ENCODE data around the gene ANO1.

The ANO1 gene

DNA sequence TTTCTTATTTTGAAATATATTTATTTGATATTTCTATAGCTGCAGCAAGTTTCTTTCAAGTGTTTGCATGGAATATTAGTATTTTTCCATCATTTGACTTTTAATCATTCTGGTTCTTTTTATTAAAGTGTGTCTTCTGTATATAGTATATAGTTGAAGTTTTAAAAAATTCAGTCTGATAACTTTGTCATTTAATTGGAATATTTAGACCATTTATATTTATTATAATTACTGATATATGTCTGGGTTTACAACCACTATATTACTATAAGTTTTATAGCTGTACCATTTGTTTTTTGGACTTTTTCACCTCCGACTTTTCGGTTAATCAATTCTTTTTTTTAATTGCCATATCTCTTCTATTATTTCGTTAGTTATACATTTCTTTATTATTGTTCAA is 22.7 kb upstream of the ANO1 start:
- no peak overlapping the region for H3K27ac ChIP-seq
- TF ChIP-seq, protein P1, sequence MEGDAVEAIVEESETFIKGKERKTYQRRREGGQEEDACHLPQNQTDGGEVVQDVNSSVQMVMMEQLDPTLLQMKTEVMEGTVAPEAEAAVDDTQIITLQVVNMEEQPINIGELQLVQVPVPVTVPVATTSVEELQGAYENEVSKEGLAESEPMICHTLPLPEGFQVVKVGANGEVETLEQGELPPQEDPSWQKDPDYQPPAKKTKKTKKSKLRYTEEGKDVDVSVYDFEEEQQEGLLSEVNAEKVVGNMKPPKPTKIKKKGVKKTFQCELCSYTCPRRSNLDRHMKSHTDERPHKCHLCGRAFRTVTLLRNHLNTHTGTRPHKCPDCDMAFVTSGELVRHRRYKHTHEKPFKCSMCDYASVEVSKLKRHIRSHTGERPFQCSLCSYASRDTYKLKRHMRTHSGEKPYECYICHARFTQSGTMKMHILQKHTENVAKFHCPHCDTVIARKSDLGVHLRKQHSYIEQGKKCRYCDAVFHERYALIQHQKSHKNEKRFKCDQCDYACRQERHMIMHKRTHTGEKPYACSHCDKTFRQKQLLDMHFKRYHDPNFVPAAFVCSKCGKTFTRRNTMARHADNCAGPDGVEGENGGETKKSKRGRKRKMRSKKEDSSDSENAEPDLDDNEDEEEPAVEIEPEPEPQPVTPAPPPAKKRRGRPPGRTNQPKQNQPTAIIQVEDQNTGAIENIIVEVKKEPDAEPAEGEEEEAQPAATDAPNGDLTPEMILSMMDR (IDR thresholded peaks at IDR 0.05) = no peak
- TF ChIP-seq ZFX (IDR thresholded peaks at IDR 0.05; ENCODE audit: borderline replicate concordance) = no peak

DNA sequence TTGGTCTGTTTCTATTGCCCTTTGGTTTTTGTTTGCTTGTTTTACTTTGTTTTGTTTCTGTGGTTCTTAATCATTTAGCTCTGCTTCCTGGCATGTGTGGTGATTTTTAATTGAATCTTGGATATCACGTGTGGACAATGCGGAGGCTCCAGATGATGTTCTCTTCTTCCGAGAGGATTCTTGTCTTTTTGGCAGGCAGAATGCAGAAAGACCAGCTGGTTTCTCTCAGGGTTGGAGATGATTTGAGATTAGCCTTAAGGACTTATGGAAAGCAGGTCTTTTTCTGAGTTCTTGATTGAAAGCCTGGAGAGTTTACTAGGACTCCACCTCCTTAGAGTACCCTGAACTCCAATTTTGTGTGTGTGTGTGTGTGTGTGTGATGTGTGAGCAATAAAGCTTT is 21.0 kb upstream of the ANO1 start:
- no peak for TF ChIP-seq ZFX (IDR thresholded peaks at IDR 0.05; ENCODE audit: borderline replicate concordance)
- TF ChIP-seq, protein P1 (IDR thresholded peaks at IDR 0.05) = no peak
- H3K27ac ChIP-seq = no peak overlapping the region

DNA sequence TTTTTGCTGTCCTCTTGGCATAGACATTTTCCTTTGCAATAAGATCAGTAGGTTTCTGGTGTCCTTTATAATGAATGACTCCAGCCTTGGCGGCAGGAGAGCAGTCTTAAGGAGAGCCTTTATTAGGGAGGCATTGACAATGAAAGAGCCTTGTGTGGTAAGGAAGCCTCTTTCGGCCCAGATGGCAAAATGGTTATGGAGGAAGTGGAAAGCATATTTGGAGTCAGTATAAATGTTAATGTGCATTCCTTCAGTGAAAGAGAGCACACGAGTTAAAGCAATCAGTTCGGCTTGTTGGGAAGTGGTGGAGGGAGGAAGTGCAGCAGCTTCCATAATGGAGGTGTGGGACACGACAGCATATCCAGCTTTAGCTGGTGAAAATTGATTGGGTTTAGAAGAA is 18.1 kb upstream of the ANO1 start:
- no peak overlapping the region for H3K27ac ChIP-seq
- TF ChIP-seq, protein P1 (IDR thresholded peaks at IDR 0.05) = no peak
- TF ChIP-seq ZFX (IDR thresholded peaks at IDR 0.05; ENCODE audit: borderline replicate concordance) = no peak

DNA sequence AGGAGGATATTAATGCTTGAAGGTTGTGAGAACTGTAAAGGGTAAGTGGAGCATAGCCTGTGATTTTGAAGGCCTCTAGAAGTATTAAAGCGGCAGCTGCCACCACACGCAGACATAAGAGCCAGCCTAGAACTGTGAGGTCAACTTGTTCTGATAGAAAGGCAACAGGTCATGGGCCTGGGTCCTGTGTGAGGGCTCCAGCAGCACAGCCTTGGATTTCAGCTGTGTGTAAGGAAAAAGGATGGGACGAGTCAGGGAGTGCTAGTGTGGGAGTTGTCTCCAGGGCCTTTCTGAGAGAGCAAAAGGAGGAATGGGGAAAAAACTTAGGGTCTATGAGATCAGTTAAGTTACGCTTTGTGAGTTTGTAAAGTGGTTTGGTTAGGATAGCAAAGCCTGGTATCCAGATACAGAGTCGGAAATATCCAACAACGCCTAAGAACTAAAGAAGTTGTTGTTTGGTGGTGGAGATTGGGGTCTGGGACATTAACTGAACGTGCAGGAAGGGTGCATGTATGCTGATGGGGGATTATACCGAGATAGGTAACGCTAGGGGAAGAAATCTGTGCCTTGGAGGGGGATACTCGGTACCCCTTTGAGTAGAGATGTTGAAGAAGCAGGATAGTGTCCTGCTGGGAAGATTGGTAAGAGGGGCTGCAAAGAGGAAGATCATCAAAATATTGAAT is 17.4 kb upstream of the ANO1 start:
- TF ChIP-seq ZFX (IDR thresholded peaks at IDR 0.05; ENCODE audit: borderline replicate concordance) = no peak
- TF ChIP-seq, protein P1 (IDR thresholded peaks at IDR 0.05) = no peak

DNA sequence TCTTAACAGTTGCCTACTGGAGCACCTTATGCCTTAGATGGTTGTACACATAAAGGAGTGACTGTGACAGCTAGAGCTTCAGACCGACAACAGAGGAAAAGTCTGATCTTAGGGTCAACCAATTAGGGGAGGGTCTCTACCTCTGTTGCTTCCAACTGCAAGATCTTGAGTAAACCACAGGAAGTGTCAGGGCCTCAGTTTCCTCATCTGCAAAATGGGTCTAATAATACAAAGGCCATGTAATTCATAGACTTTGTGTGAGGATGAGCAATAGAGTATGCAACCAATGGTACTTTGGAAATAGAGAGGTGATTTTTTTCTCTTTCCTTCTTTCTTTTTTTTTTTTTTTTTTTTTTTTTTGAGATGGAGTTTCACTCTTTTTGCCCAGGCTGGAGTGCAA is 16.4 kb upstream of the ANO1 start:
- TF ChIP-seq, protein P1 (IDR thresholded peaks at IDR 0.05) = no peak
- no peak for TF ChIP-seq ZFX (IDR thresholded peaks at IDR 0.05; ENCODE audit: borderline replicate concordance)
- H3K27ac ChIP-seq = no peak overlapping the region

More for the DNA sequence above, 17.4 kb upstream of the ANO1 start:
- no peak overlapping the region for H3K27ac ChIP-seq

DNA sequence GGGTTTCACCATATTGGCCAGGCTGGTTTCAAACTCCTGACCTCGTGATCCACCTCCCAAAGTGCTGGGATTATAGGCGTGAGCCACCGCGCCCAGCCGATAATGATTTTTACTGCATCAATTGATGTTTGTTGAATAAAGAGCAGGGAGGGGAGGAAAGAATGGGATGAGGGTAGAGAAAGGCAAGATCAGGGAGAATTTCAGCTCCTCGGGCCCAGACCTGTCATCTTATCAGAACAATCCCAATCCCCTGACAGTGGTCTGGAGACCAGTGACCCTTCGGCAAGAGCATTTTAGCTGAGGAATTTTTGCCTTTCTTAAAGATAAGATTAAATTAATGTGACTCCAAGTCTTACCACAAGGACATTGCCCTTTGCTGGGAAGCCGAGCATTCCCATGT is 15.0 kb upstream of the ANO1 start:
- no peak overlapping the region for H3K27ac ChIP-seq
- TF ChIP-seq, protein P1 (IDR thresholded peaks at IDR 0.05) = no peak
- no peak for TF ChIP-seq ZFX (IDR thresholded peaks at IDR 0.05; ENCODE audit: borderline replicate concordance)

DNA sequence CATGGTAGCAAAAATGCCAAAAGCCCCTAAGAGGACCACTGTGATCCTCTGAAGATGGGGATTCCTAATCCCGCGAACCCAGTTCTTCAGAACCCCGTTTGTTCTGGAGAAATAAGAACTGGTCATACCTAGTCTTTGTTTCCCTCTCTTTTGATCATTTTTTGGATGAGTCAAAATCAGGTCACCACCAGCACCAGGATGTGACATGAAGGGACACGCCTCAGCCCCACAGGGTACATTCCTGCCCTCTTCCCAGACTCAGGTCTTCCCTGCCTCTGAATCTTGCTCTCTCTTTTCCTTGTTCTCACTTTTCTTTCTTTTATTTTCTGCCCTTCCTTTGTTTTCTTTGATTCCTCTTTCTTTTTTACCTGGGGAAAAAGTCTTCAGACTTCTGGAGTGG is 14.6 kb upstream of the ANO1 start:
- TF ChIP-seq ZFX (IDR thresholded peaks at IDR 0.05; ENCODE audit: borderline replicate concordance) = no peak
- TF ChIP-seq, protein P1 (IDR thresholded peaks at IDR 0.05) = no peak
- no peak overlapping the region for H3K27ac ChIP-seq
